HG02981 (cell line): ENCODE results near the gene ASB18.

ENCODE experiments used
- ATAC-seq: cut with Tn5 transposase; IDR thresholded peaks from one replicate; pipeline ENCODE4 v1.9.1; 2021; ENCODE audit warnings: mild to moderate bottlenecking, moderate library complexity; ENCODE audit not compliant: unreplicated experiment

The ASB18 gene

GRCh38 chr2:236164925-236165841 lies 99.0 kb downstream of the ASB18 start:
- no peak for ATAC-seq

GRCh38 chr2:236164201-236164924 lies 99.8 kb downstream of the ASB18 start:
- no peak for ATAC-seq

GRCh38 chr2:236163471-236164200 lies 100.6 kb downstream of the ASB18 start:
- no peak for ATAC-seq

GRCh38 chr2:236162882-236163470 lies 101.2 kb downstream of the ASB18 start:
- ATAC-seq: no peak

- no peak for ATAC-seq
Observed at GRCh38 chr2:236162031-236162845, 102.0 kb downstream of the ASB18 start.

GRCh38 chr2:236161531-236161930 lies 102.7 kb downstream of the ASB18 start:
- ATAC-seq: no peak

GRCh38 chr2:236161082-236161462 lies 103.1 kb downstream of the ASB18 start:
- no peak for ATAC-seq

GRCh38 chr2:236160366-236161081 lies 103.7 kb downstream of the ASB18 start:
- ATAC-seq: no peak

- no peak for ATAC-seq
Observed at GRCh38 chr2:236159778-236160170, 104.4 kb downstream of the ASB18 start.

- no peak for ATAC-seq
Observed at GRCh38 chr2:236158969-236159777, 105.0 kb downstream of the ASB18 start.

GRCh38 chr2:236157815-236158498 lies 106.2 kb downstream of the ASB18 start:
- no peak for ATAC-seq

- no peak for ATAC-seq
Observed at GRCh38 chr2:236157366-236157765, 106.8 kb downstream of the ASB18 start.

GRCh38 chr2:236156860-236157194 lies 107.4 kb downstream of the ASB18 start:
- ATAC-seq: no peak

- ATAC-seq: no peak
Observed at GRCh38 chr2:236156095-236156859, 107.9 kb downstream of the ASB18 start.

GRCh38 chr2:236155406-236155805 lies 108.8 kb downstream of the ASB18 start:
- no peak for ATAC-seq

- ATAC-seq: no peak
Observed at GRCh38 chr2:236146436-236146835, 117.8 kb downstream of the ASB18 start.

- ATAC-seq: no peak
Observed at GRCh38 chr2:236143811-236144210, 120.4 kb downstream of the ASB18 start.
